GM18502 (cell line): ENCODE data around the gene FMN2.

Experiments
- ATAC-seq: cut with Tn5 transposase; IDR thresholded peaks from one replicate; pipeline ENCODE4 v1.9.1; 2021; ENCODE audit warnings: mild to moderate bottlenecking; ENCODE audit not compliant: unreplicated experiment, poor library complexity

Gene FMN2

DNA sequence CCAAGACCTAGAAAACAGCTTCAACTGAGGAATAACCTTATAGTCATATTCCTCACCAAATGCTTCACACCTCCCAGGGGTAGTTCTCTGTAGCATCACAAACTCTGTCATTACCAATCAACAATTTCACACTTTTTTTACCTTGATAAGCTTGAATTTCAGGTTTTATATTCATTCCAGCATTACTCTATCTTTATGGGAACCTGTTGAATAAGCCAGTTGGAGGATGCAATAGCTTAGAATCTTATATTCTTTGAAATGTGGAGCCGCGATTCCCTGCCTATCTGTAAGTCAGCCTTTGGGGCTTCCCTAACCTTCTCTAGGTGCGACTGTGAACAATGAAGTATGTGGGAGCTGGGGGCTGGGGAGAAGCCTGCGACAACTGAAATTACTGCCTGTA, 374.8 kb downstream of the FMN2 start:
- ATAC-seq = no peak

DNA sequence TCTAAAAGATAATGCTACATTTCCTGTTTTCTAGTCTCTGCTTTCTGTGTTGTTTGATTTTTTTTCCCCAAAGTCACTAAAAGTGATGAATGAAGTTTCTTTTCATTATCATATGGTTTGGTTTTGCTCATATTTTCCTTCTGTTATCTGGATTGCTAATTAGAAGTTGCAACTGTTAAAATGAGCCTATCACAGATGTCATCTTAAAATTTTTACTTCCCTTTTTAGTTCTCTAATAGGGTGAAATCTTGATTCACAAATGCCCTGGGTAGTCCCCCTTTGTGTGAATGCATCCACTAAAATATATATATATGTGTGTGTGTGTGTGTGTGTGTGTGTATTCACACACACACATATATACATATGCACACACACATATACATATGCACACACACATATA, 376.2 kb downstream of the FMN2 start:
- no peak for ATAC-seq

- no peak for ATAC-seq
These were observed 377.0 kb downstream of the FMN2 start for GRCh38 chr1:240468656-240469055.

- no peak for ATAC-seq
These were observed 382.5 kb downstream of the FMN2 start for GRCh38 chr1:240474133-240474614.

DNA sequence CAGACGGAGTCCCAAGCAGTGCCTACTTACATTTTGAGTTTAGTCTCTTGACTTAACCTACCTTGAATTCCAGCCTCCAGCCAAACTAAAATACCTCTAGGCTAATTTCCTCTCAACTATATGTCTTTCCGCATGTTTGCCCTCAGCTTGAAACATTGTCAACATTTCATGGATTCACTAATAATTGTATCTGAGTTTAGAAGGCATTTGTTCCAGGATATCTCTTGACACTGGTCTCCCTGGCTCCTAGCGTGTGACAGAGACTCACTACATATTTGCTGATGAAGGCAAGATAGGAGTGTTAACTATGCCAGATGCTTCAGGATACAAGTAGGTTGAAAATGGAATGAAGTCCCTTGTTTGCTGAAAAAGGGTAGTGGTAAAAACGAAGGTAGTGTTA, 384.1 kb downstream of the FMN2 start:
- no peak for ATAC-seq

DNA sequence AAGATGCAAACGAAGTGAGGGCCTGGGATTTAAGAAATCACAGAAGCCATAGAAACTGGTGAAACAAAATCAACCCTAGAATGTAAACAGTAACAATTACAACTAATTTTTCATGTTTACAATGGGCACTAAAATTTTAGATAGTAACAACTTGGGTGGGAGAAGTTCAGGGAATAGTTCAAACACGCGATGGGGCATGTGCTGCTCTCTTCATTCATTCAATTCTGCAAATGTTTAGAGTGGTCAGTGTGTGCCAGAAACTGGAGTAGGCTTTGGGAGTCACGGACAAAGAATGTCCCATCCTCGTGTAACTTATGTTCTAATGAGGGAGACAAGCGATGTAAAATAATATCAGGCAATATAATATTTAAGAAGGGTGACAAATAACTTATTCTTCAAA, 386.9 kb downstream of the FMN2 start:
- no peak for ATAC-seq

DNA sequence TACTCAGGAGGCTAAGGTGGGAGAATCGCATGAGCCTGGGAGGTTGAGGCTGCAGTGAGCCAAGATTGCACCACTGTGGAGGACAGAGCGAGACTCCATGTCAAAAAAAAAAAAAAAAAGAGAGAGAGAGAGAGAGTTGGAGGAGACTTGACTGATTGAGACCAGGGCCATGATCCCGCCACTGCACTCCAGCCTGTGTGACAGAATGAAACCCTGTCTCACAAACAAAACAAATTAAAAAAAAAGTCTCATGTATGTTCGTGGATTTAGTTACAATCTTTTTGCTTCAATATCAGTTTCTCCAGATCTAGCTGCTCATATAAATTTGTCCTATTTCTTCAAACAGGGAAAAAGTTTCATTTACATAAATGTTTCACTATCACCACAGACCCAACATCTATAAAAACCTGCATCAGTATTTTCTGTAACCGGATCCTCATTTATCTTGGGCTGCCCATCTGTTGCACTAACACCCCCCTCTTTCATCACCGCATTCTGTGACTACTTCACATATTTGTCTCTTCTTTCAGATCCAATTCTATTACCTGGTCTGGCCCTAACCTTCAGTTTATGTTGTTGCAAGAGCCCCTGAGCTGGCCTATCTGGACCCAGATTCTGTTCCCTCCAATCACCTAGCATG, 393.2 kb downstream of the FMN2 start:
- ATAC-seq = no peak

DNA sequence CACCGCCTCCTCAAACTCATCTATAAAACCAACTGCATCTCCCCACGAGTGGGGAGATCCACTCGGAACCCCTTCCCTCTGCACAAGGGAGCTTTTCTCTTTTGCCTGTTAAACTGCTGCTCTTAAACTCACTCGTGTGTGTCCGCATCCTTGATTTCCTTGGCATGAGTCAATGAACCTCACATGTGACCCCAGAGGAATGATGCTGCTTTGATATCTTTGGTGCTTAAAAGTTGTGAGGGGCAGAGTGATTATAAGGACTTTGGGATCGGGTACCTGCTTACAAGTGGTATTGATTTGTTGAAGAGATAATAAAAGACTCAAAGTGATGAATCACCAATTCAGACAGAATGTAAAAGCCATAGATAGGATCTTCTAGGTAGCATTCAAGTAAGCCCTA, 394.9 kb downstream of the FMN2 start:
- no peak for ATAC-seq

- no peak for ATAC-seq
These were observed 395.8 kb downstream of the FMN2 start for GRCh38 chr1:240487493-240487892.

DNA sequence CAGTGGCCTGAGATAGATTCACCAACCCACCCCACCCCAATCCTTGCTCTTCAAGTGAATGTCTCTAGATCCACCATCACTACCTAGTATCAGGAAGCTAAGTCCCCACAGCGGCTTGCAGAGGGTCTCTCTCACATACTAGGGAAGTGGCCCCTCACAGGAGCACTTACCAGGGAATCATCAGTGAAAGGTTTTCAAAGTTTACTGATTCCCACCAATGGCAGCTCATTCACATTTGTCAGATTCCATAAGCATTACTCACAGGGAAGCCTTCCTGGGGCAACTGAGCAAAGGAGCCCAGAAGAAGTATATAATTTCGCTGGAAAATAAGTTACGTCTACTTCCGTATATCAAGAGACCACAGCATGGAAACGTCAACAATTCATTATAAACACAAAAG, 399.5 kb downstream of the FMN2 start:
- no peak for ATAC-seq

- no peak for ATAC-seq
These were observed 400.1 kb downstream of the FMN2 start for GRCh38 chr1:240491796-240492195.

- no peak for ATAC-seq
These were observed 401.3 kb downstream of the FMN2 start for GRCh38 chr1:240492832-240493440.

DNA sequence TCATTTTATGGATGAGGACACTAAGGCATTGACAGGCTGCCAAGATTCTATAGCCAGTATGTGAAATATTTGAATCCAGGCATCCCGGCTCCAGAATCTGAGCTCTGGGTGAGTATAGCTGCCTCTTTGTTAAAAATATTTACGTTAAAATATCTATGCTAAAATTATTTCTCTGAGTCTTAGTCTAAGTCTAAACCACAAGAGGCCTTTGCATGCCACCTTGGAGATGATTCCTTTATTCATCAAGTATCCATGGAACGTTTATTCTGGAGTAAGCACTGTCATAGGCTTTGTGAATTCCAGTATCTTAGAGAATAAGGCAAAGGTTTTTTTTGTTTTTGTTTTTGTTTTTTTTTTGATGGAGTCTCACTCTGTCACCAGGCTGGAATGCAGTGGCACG, 403.9 kb downstream of the FMN2 start:
- ATAC-seq = no peak

DNA sequence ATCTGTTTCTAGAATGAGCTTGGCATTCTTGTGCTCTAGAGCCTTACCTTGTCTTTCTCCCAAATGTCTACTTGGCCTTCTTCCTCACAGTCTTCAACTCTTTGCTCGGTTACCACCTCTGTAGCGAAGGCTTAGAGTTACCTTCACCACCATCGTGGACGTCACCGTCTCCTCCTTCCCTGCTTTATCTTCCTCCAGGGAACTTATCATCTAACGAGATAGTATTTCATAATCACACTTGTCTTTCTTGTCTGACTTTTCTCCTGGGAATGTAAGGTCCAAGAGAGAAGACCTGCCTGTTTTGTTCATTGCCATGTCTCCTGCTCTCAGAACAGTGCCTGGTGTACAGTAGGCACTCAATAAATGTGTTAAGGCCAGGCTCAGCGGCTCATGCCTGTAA, 404.7 kb downstream of the FMN2 start:
- ATAC-seq = no peak

DNA sequence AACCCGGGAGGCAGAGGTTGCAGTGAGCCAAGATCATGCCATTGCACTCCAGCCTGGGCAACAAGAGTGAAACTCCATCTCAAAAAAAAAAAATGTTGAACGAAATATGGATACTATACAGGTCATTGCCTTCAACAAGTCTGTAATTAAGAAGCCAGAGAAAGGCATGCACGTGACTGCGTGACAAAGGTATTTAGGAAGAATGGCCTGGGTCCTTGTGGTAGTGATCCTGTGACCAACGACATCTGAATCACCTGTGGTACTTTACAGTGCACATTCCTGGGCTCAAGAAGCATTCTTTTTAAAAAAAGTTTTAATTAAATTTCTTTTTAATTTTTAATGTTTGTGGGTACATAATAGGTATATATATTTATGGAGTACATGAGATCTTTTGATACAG, 405.3 kb downstream of the FMN2 start:
- ATAC-seq = no peak

GRCh38 chr1:240497908-240498307, 406.2 kb downstream of the FMN2 start:
- ATAC-seq = no peak

DNA sequence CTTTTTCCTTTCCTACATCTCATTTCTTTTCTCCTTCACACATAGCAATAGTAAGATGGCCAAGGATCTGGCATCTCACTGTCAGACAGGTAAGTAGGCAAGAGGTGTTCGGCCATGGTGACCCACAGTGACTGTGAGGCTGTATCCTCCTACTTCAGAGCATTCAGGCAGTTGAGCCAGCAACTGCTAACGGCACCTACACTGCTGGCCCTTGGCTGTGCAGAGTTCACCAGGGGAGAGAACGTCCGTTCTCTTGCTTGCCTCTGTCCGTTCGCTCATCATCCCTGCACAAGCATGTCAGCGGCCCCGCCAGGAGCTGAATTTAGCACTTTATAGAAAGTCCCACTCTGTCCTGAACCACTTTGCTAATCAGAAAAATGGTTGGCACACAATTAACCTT, 406.7 kb downstream of the FMN2 start:
- no peak for ATAC-seq

DNA sequence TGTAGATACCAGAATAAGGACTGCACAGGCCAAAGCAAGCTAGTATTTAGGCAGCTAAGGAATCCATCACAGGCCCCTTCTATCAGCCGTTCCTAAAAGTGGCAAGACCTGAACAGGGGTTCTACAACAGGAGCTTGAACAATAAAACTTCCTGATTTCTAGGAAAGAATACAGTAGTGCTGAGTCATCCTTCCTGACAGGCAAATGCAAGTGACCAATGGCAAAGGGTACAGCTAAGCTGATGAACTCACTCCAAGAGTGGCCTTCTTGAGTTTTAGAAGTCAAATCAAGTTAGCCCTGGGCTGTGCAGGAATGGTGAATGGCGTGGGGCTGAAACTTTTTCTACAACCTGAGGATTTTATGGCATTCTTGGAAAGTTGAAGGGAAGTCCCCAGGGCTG, 407.3 kb downstream of the FMN2 start:
- no peak for ATAC-seq

DNA sequence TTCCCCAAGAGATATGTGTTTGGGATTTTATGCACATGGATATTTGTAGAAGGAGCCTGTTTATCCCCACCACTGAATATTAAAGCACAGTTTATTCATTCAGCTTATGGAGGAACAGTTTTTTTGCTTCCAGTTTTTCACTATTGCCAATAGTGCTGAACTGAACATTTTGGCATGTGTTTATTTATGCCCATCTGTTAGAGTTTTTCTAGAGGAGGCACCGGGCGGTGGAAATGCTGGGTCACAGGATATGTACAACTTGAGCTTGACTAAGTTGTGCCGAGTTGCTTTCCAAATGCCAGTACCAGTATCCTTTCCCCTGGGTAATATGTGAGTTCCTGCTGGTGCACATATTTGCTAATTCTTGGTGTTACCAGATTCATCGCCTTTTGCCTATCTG, 409.0 kb downstream of the FMN2 start:
- ATAC-seq = no peak

- ATAC-seq = no peak
These were observed 409.4 kb downstream of the FMN2 start for GRCh38 chr1:240501115-240501514.

DNA sequence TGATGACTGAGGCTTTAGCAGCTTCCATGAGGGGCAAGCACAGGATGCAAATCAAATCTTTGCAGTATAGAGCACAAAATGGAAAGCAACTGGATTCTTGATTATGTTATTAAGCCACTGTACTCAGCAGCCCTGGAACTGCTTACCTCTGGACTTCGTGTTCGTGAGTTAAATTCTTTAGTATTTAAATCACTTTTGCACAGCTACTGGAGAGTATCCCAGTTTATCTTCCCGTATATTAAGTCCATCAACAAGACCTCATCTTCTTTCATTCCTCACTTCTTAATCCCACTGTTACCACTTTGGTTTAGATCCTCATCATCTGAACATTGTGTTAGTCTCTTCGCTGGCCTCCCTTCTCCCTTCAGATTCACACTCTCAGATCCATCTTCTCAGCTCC, 411.4 kb downstream of the FMN2 start:
- ATAC-seq = no peak

GRCh38 chr1:240503558-240503957, 411.9 kb downstream of the FMN2 start:
- ATAC-seq = no peak
